Panc1 (cell line): ENCODE data around the gene DST. TPM values are rescaled to one million over a fixed set of nuclear protein-coding genes. Genes with fewer than 3 reads are reported as not detected.

Experiments used
- ATAC-seq: fragments of 200-7000 bp; cut with Tn5 transposase; 2 replicates; pipeline ENCODE4 v1.9.1; 2020; ENCODE audit warnings: mild to moderate bottlenecking, moderate library complexity
- BruUV-seq: library from RNA; stranded (reverse); fragments of 400-500 nt; replicated peaks from 2 replicates; lab custom pipeline; 2021; lab: Mats Ljungman, UMichigan
- CTCF ChIA-PET: fragments of 300-600 bp; sonication (Branson Sonifier 250); formaldehyde crosslinking; loops from one replicate; lab custom pipeline; 2022; ENCODE audit warnings: antibody characterized with exemption; lab: Charles Lee
- POLR2A ChIA-PET: fragments of 300-600 bp; sonication (Branson Sonifier 250); formaldehyde crosslinking; loops from one replicate; lab custom pipeline; 2022; ENCODE audit warnings: antibody characterized with exemption; lab: Charles Lee
- DNase-seq: peaks from one replicate; pipeline ENCODE4 v3.0.0-alpha.2; 2010; ENCODE audit warnings: low read depth, low spot score
- H3K27ac ChIP-seq: 2 replicates; pipeline ENCODE4 v1.5.1; 2011; ENCODE audit warnings: mild to moderate bottlenecking, low read length, inconsistent platforms
- H3K27me3 ChIP-seq: fragments of 200-500 bp; sonication (Bioruptor generic); 2 replicates; pipeline ENCODE4 v1.6.0; 2014; ENCODE audit warnings: low read length, inconsistent platforms; ENCODE audit not compliant: control insufficient read depth, insufficient read depth
- H3K36me3 ChIP-seq: fragments of 200-500 bp; sonication (Bioruptor generic); 2 replicates; pipeline ENCODE4 v1.5.1; 2014; ENCODE audit warnings: inconsistent platforms, mild to moderate bottlenecking, low read length, moderate library complexity; ENCODE audit not compliant: control insufficient read depth, insufficient read depth
- H3K4me1 ChIP-seq: 2 replicates; pipeline ENCODE4 v1.5.1; 2011; ENCODE audit warnings: inconsistent platforms, mild to moderate bottlenecking, low read length, moderate library complexity; ENCODE audit not compliant: control insufficient read depth, insufficient read depth
- H3K4me3 ChIP-seq, 2 experiments: 2 replicates each; pipeline ENCODE4 v1.5.1; 2011 to 2012; ENCODE audit warnings: low read depth in 2 of 2, low read length in 2 of 2, mild to moderate bottlenecking in 2 of 2, inconsistent platforms in 1 of 2, moderate library complexity in 1 of 2
- H3K9me3 ChIP-seq: fragments of 200-500 bp; sonication (Bioruptor generic); 2 replicates; pipeline ENCODE4 v1.5.1; 2014; ENCODE audit warnings: low read depth, mild to moderate bottlenecking, inconsistent platforms, low read length, moderate library complexity; ENCODE audit not compliant: control insufficient read depth, insufficient read depth
- CTCF ChIP-seq: fragments of 450-650 bp; IDR thresholded peaks from 2 replicates; pipeline ENCODE4 v1.5.1; 2017; ENCODE audit warnings: mild to moderate bottlenecking
- POLR2AphosphoS5 ChIP-seq: IDR thresholded peaks from 2 replicates; pipeline ENCODE4 v1.6.1; 2012; ENCODE audit warnings: mild to moderate bottlenecking, low read depth, low read length, moderate library complexity
- REST ChIP-seq, 2 experiments: IDR thresholded peaks; 2 replicates each; pipeline ENCODE4 v1.6.1; 2011 to 2012; ENCODE audit warnings: low read depth in 2 of 2, control low read depth in 1 of 2, low read length in 1 of 2, mild to moderate bottlenecking in 1 of 2, moderate library complexity in 1 of 2; ENCODE audit not compliant: insufficient read depth in 1 of 2
- SIN3A ChIP-seq: IDR thresholded peaks from 2 replicates; pipeline ENCODE4 v1.6.1; 2012; ENCODE audit warnings: low read depth, mild to moderate bottlenecking, low read length, moderate library complexity, borderline replicate concordance; ENCODE audit not compliant: insufficient read depth
- TCF7L2 ChIP-seq: IDR thresholded peaks from 2 replicates; pipeline ENCODE4 v1.6.1; 2011; ENCODE audit warnings: mild to moderate bottlenecking, low read depth, low read length, inconsistent platforms
- in situ Hi-C: cut with HindIII; loops from 2 replicates; pipeline ENCODE4 v1.10.0; 2016; ENCODE audit warnings: low sequenced_read_pairs, low pct_unique_long_range_greater_than_20kb
- intact Hi-C: fragments of 100-400 bp; cut with micrococcal nuclease; formaldehyde crosslinking; loops from one replicate; pipeline ENCODE4 v1.10.0; 2022; ENCODE audit not compliant: unreplicated experiment
- total RNA-seq: library from RNA; stranded (reverse); gene quantifications from one replicate; pipeline ENCODE4 v1.2.1, GENCODE V29; 2021; ENCODE audit not compliant: unreplicated experiment

DST gene
- total RNA-seq, 1 experiment from 2014 or later, result 230 TPM

- in situ Hi-C loops (no loop called here), intact Hi-C loops (no loop called here)
- H3K4me3 ChIP-seq, result no peak overlapping the region
- CTCF ChIA-PET, result interaction anchor here (1.0 kb wide), 1 partner anchor 199 kb away, joined by 4 read pairs; no protein-coding TSS in a partner anchor
- POLR2A ChIA-PET, result interaction anchor here (0.6 kb wide), 1 partner anchor 344 kb away, joined by 3 read pairs; no protein-coding TSS in a partner anchor
- no peak overlapping the region for H3K27ac ChIP-seq
- peaks cover 10% of the 10 kb centered on the region for H3K36me3 ChIP-seq
- H3K9me3 ChIP-seq, result no peaks in the 10 kb centered on the region
- peak; percentile 71 for ATAC-seq
- H3K27me3 ChIP-seq, result no peaks in the 10 kb centered on the region
- DNase-seq, result no peak
- no peak for TF ChIP-seq CTCF
- TF ChIP-seq REST (IDR thresholded peaks at IDR 0.05; ENCODE audit: insufficient read depth in 1 of 2, low read depth in 2 of 2, low read length in 1 of 2), result no peak
- no peak for TF ChIP-seq POLR2AphosphoS5
- TF ChIP-seq TCF7L2, result no peak
- TF ChIP-seq SIN3A, result no peak
- peaks cover 10% of the 10 kb centered on the region for H3K4me1 ChIP-seq
- BruUV-seq, result no TSS peak
Measured at GRCh38 chr6:56652994-56653393, 10.3 kb upstream of the DST start.

- H3K9me3 ChIP-seq, result no peaks in the 10 kb centered on the region
- H3K4me3 ChIP-seq, result no peak overlapping the region
- H3K36me3 ChIP-seq, result peaks cover 13% of the 10 kb centered on the region
- BruUV-seq, result no TSS peak
- ChIA-PET POLR2A (no interaction called here), CTCF (no interaction called here)
- DNase-seq (no peak), ATAC-seq (0 out of 2 replicates have a peak, but pooled peaks have one; percentile 18)
- intact Hi-C loops (no loop called here), in situ Hi-C loops (no loop called here)
- peaks cover 10% of the 10 kb centered on the region for H3K4me1 ChIP-seq
- no peak for TF ChIP-seq CTCF
- no peak for TF ChIP-seq SIN3A
- no peak for TF ChIP-seq POLR2AphosphoS5
- no peak for TF ChIP-seq TCF7L2
- TF ChIP-seq REST (IDR thresholded peaks at IDR 0.05; ENCODE audit: insufficient read depth in 1 of 2, low read depth in 2 of 2, low read length in 1 of 2), result no peak
- H3K27me3 ChIP-seq, result no peaks in the 10 kb centered on the region
- peak overlapping the region; percentile 23; the same call in 1 of the 2 replicates for H3K27ac ChIP-seq
Measured at GRCh38 chr6:56652231-56652630, 9.5 kb upstream of the DST start.
